Fibroblast of lung (primary cell): ENCODE data around the gene KCNH6. TPM values are rescaled to one million over a fixed set of nuclear protein-coding genes. Genes with fewer than 3 reads are reported as not detected.

Source experiments
- DNase-seq, 2 donors: peaks; one replicate each; pipeline versions ENCODE4 v3.0.0 to v3.0.0-alpha.2; 2010; ENCODE audit warnings: low read depth in 2 of 2
- H2AFZ ChIP-seq: 2 replicates; pipeline ENCODE4 v1.5.1; 2012; ENCODE audit warnings: low read length, control low read depth, inconsistent platforms
- H3K27ac ChIP-seq: 2 replicates; pipeline ENCODE4 v1.5.1; 2011; ENCODE audit warnings: low read length, control low read depth; ENCODE audit not compliant: insufficient read depth
- H3K27me3 ChIP-seq: 2 replicates; pipeline ENCODE4 v1.5.1; 2011; ENCODE audit warnings: mild to moderate bottlenecking, low read length; ENCODE audit not compliant: control insufficient read depth, insufficient read depth
- H3K36me3 ChIP-seq: 2 replicates; pipeline ENCODE4 v1.5.1; 2011; ENCODE audit warnings: low read length; ENCODE audit not compliant: control insufficient read depth, insufficient read depth
- H3K4me1 ChIP-seq: 2 replicates; pipeline ENCODE4 v1.5.1; 2011; ENCODE audit warnings: low read length; ENCODE audit not compliant: control insufficient read depth, insufficient read depth; ENCODE audit errors: extremely low read depth
- H3K4me2 ChIP-seq: 2 replicates; pipeline ENCODE4 v1.5.1; 2011; ENCODE audit warnings: low read length, control low read depth; ENCODE audit not compliant: insufficient read depth; ENCODE audit errors: extremely low read depth
- H3K4me3 ChIP-seq, 4 experiments: fragments of 200-600 bp in 1 of 4; sonication (generic) in 1 of 4; replicated peaks in 1 of 4; 2 replicates each; pipeline ENCODE4 v1.5.1; 2011 to 2016; ENCODE audit warnings: low read length in 4 of 4, low read depth in 3 of 4, mild to moderate bottlenecking in 3 of 4, control low read depth in 2 of 4, inconsistent platforms in 1 of 4, mixed read lengths in 1 of 4; ENCODE audit not compliant: insufficient read depth in 1 of 4; ENCODE audit errors: control extremely low read depth in 1 of 4
- H3K79me2 ChIP-seq: 2 replicates; pipeline ENCODE4 v1.5.1; 2012; ENCODE audit warnings: mild to moderate bottlenecking, low read length, inconsistent platforms; ENCODE audit not compliant: control insufficient read depth, insufficient read depth
- H3K9ac ChIP-seq: 2 replicates; pipeline ENCODE4 v1.5.1; 2011; ENCODE audit warnings: mild to moderate bottlenecking, low read length, control low read depth; ENCODE audit not compliant: insufficient read depth
- H3K9me3 ChIP-seq: 2 replicates; pipeline ENCODE4 v1.5.1; 2012; ENCODE audit warnings: low read depth, low read length; ENCODE audit not compliant: control insufficient read depth, insufficient read depth
- H4K20me1 ChIP-seq: 2 replicates; pipeline ENCODE4 v1.5.1; 2011; ENCODE audit warnings: low read length; ENCODE audit not compliant: control insufficient read depth, insufficient read depth; ENCODE audit errors: extremely low read depth
- EZH2 ChIP-seq: IDR thresholded peaks from 2 replicates; pipeline ENCODE4 v1.5.1; 2012; ENCODE audit warnings: low read length, control low read depth, mild to moderate bottlenecking; ENCODE audit errors: missing control alignments
- polyA plus RNA-seq, 2 donors: library from polyadenylated mRNA; depleted of rRNA in 1 of 2; stranded (reverse) in 1 of 2; unstranded in 1 of 2; fragments of >200 nt; gene quantifications; 2 replicates each; pipeline ENCODE4 v1.2.1, GENCODE V29; 2011 to 2012; ENCODE audit warnings: missing spikeins in 1 of 2
- total RNA-seq: library from RNA; depleted of rRNA; stranded (reverse); fragments of >200 nt; gene quantifications from 2 replicates; pipeline ENCODE4 v1.2.1, GENCODE V29; 2014
- TF ChIP-seq, protein P1 (sequence below), 2 donors: IDR thresholded peaks in 1 of 2; conservative IDR thresholded peaks in 1 of 2; 1 replicate in 1 of 2; 2 replicates in 1 of 2; pipeline ENCODE4 v1.5.1; 2011 to 2012; ENCODE audit warnings: low read length in 2 of 2, control low read depth in 1 of 2, inconsistent platforms in 1 of 2, low read depth in 1 of 2, mild to moderate bottlenecking in 1 of 2

Gene KCNH6
- total and polyA plus RNA-seq, 2 donors (not counting 1 experiment from before 2014, with no cell fraction given): not detected

DNA sequence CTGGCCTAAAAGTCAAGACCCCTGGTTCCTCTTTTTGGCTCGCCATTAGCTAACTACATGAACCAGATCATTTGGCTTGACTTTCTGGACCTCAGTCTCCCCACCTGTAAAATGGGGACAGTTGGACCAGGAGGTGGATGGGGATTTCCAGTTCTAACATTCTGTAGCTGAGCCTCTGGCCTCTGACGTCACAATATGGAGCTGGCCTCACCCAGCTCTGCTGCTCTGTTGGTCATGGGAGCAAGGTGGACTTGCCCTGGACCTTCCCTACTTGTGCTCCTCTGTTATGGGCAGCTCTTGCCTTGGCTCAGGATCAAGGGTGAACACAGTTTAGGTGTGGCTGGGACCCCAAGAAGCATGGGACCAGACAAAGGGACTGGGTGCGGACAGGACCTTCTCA is 16.5 kb upstream of the KCNH6 start:
- H3K36me3 ChIP-seq: no peaks in the 10 kb centered on the region
- H3K4me2 ChIP-seq: no peak overlapping the region
- TF ChIP-seq, protein P1, sequence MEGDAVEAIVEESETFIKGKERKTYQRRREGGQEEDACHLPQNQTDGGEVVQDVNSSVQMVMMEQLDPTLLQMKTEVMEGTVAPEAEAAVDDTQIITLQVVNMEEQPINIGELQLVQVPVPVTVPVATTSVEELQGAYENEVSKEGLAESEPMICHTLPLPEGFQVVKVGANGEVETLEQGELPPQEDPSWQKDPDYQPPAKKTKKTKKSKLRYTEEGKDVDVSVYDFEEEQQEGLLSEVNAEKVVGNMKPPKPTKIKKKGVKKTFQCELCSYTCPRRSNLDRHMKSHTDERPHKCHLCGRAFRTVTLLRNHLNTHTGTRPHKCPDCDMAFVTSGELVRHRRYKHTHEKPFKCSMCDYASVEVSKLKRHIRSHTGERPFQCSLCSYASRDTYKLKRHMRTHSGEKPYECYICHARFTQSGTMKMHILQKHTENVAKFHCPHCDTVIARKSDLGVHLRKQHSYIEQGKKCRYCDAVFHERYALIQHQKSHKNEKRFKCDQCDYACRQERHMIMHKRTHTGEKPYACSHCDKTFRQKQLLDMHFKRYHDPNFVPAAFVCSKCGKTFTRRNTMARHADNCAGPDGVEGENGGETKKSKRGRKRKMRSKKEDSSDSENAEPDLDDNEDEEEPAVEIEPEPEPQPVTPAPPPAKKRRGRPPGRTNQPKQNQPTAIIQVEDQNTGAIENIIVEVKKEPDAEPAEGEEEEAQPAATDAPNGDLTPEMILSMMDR (conservative IDR thresholded peaks at IDR 0.05 in 1 of 2, IDR thresholded peaks at IDR 0.05 in 1 of 2; ENCODE audit: low read depth in 1 of 2, low read length in 2 of 2): no peak
- no peak for TF ChIP-seq EZH2

DNA sequence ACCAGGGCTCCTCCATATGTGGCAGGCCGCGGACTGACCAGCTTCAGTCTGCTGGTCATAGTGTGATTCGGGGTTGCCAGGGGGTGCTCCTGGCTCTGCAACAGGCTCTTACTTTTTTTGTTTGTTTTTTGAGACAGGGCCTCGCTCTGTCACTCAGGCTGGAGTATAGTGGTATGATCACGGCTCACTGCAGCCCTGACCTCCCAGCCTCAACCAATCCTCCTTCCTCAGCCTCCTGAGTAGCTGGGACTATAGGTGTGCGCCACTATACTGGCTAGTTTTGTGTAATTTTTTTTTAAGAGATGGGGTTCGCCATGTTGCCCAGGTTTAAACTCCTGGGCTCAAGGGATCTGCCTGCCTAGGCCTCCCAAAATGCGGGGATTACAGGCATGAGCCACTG is 11.8 kb upstream of the KCNH6 start:
- TF ChIP-seq, protein P1 (conservative IDR thresholded peaks at IDR 0.05 in 1 of 2, IDR thresholded peaks at IDR 0.05 in 1 of 2; ENCODE audit: low read depth in 1 of 2, low read length in 2 of 2): no peak
- TF ChIP-seq EZH2: no peak
- H3K79me2 ChIP-seq: no peaks in the 10 kb centered on the region
- no peak overlapping the region for H3K4me2 ChIP-seq
- no peaks in the 10 kb centered on the region for H4K20me1 ChIP-seq
- H3K27ac ChIP-seq: no peak overlapping the region
- no peak overlapping the region for H2AFZ ChIP-seq
- H3K4me1 ChIP-seq: no peaks in the 10 kb centered on the region
- H3K9ac ChIP-seq: no peak overlapping the region
- H3K9me3 ChIP-seq: no peaks in the 10 kb centered on the region
- H3K27me3 ChIP-seq: peaks cover 11% of the 10 kb centered on the region
- no peak for DNase-seq
- H3K4me3 ChIP-seq: no peak overlapping the region
- no peaks in the 10 kb centered on the region for H3K36me3 ChIP-seq

More for the DNA sequence above, 16.5 kb upstream of the KCNH6 start:
- Histone ChIP-seq H3K9ac (no peak overlapping the region), H3K9me3 (no peaks in the 10 kb centered on the region), H3K4me3 (no peak overlapping the region), H2AFZ (no peak overlapping the region), H3K4me1 (no peaks in the 10 kb centered on the region), H4K20me1 (no peaks in the 10 kb centered on the region), H3K79me2 (no peaks in the 10 kb centered on the region), H3K27ac (no peak overlapping the region), H3K27me3 (peaks cover 11% of the 10 kb centered on the region)
- no peak for DNase-seq

DNA sequence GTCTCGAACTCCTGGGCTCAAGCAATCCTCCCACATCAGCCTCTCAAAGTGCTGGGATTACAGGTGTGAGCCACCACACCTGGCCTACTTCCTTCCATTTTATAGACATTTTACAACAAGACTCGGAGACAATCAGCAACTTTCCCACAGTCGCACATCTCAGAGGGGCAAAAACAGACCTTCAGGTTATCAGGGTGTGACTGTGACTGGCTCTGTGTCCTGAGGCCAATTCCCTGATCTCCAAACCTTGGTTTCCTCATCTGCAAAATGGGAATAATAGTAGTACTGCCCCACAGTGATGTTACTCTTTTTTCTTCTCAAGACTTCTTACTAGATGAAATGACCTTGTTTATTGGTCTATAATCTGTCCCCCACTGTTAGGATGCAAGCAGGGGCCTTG is 10.8 kb upstream of the KCNH6 start:
- TF ChIP-seq EZH2: no peak
- TF ChIP-seq, protein P1 (conservative IDR thresholded peaks at IDR 0.05 in 1 of 2, IDR thresholded peaks at IDR 0.05 in 1 of 2; ENCODE audit: low read depth in 1 of 2, low read length in 2 of 2): no peak
- Histone ChIP-seq H3K79me2 (no peaks in the 10 kb centered on the region), H3K9me3 (no peaks in the 10 kb centered on the region), H3K27ac (no peak overlapping the region), H3K27me3 (peaks cover 11% of the 10 kb centered on the region), H3K4me3 (no peak overlapping the region), H3K9ac (no peak overlapping the region), H3K36me3 (no peaks in the 10 kb centered on the region), H4K20me1 (no peaks in the 10 kb centered on the region), H3K4me1 (no peaks in the 10 kb centered on the region), H3K4me2 (no peak overlapping the region), H2AFZ (no peak overlapping the region)
- DNase-seq: no peak
